Activated T-cell treated with anti-CD3 and anti-CD28 coated beads, Interleukin-2, amount 50 U/mL, for 24 hours (primary cell): ENCODE results near the gene PXMP4.
A peak's percentile ranks its signal among the peaks of the same experiment; 100 is the strongest.

Source experiments
- DNase-seq: peaks from one replicate; pipeline ENCODE4 v3.0.0-alpha.2; 2020
- H3K27ac Mint-ChIP-seq: 2 replicates; pipeline ENCODE4 v1.8.0; 2020; ENCODE audit warnings: mild to moderate bottlenecking, mixed read lengths
- H3K27me3 Mint-ChIP-seq: 2 replicates; pipeline ENCODE4 v1.8.0; 2020; ENCODE audit warnings: mixed read lengths
- H3K36me3 Mint-ChIP-seq: 2 replicates; pipeline ENCODE4 v1.8.0; 2020; ENCODE audit warnings: low read depth, mixed read lengths
- H3K4me1 Mint-ChIP-seq: 2 replicates; pipeline ENCODE4 v1.8.0; 2020; ENCODE audit warnings: low read depth, mixed read lengths
- H3K4me3 Mint-ChIP-seq: 2 replicates; pipeline ENCODE4 v1.8.0; 2020; ENCODE audit warnings: mild to moderate bottlenecking, moderate library complexity, mixed read lengths
- H3K9me3 Mint-ChIP-seq: 2 replicates; pipeline ENCODE4 v1.8.0; 2020; ENCODE audit warnings: mixed read lengths

PXMP4 gene

DNA sequence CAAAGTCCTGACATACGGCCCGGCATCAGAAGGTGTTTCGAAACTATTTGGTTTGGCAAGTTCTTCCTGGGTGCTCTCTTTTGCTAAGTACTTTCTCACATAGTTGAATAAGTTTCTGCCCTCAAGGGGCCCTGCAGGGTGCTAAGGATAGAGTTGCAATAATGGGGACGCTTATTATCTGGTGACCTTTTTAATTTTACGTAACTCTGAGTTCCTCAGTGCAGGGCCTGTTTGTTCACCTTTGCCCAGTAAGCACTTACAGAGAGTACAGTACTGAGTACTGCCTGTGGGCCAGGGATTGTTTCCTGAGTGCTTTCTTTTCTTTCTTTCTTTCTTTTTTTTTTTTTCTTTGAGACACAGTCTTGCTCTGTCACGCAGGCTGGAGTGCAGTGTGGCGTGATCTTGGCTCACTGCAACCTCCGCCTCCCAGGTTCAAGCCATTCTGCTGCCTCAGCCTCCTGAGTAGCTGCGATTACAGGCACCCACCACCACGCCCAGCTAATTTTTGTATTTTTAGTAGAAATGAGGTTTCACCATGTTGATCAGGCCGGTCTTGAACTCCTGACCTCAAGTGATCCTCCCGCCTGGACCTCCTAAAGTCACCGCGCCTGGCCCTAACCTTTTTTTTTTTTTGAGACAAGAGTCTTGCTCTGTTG, 4.5 kb upstream of the PXMP4 start:
- Mint-ChIP-seq H3K27me3 (no peaks in the 10 kb centered on the region), H3K36me3 (peaks cover 4% of the 10 kb centered on the region), H3K4me3 (no peak overlapping the region), H3K27ac (no peak overlapping the region), H3K4me1 (peaks cover 16% of the 10 kb centered on the region), H3K9me3 (no peaks in the 10 kb centered on the region)
- no peak for DNase-seq

DNA sequence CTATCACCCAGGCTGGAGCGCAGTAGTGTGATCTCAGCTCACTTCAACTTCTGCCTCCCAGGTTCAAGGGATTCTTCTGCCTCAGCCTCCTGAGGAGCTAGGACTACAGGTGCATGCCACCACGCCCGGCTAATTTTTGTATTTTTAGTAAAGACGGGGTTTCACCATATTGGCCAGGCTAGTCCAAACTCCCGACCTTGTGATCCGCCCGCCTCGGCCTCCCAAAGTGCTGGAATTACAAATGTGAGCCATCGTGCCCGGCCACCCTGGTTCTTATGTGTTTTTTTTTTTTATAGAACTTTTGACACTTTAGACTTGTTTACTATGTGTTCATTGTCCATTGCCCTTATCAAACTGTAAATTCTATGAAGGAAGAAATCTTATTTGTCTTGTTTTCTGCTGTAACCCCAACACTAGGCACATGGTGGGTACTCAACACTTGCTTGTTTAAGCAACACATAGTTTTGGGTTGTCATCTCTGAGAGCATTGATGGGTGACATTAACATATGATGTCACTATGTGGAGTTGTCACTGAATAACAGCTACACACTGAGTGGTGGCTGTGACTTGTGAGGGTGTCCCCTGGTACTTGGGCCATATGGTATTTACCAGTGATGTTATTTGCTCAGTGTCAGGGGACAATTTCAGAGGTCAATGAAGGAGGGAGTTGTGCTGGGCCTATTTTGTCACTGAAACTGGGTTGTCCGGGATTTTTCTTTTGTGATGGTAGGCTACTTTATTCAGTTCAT, 1.5 kb upstream of the PXMP4 start:
- Mint-ChIP-seq H3K4me1 (peaks cover 32% of the 10 kb centered on the region), H3K27me3 (no peaks in the 10 kb centered on the region), H3K36me3 (peaks cover 5% of the 10 kb centered on the region), H3K9me3 (no peaks in the 10 kb centered on the region), H3K4me3 (peak overlapping the region; percentile 92), H3K27ac (no peak overlapping the region)
- DNase-seq = no peak

DNA sequence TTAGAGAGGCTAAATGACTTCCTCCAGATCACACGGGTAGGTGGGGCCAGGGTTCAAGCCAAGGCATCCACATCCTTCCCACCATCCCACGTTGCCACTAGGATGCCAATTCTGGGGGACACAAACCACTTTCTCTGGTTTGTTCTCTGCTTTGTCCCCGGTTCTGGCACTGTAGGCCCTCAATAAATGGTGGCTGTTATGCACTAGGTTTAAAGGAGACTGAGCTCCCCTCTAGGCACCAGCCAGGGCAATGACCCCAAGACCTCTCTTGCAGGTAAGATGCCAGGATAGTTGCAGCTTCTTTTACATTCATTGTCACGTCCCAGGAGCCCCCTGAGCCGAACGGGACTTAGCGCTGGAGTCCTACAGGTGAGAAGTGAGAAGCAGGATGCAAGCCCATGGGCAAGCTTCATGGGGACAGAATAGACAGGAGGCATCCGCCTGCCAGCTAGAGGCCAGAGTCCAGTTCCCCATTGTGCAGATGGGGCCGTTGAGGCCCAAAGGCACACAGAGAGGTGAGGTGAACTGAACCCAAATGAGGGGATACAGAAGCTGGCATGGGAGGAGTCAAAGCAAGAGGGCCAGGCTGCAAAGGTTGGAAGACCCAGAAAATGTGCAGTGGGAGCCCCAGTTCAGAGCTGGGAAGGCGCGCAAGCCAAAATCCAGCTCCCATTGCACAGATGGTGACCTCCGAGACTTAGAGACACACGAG, 677 bp downstream of the PXMP4 start:
- DNase-seq = no peak

DNA sequence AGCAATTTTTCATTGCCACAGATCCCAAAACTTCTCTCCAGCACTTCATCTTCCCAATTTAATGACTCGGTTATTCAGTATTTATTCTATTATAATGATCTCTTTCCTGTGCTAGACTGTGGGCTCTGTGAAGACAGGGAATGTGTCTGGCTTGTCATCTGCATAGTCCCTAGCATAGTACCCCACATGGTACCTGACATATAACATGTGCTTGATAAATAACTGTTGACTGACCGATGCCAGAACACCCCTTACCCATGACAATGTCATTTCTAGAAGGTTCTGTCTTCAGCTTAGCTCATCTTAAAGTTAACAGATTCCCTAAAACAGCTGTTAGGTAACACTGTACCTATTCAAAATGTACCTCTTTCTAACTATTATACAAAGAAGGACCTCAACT, 3.6 kb downstream of the PXMP4 start:
- Mint-ChIP-seq H3K27ac (no peak overlapping the region), H3K4me1 (peaks cover 30% of the 10 kb centered on the region), H3K36me3 (peaks cover 31% of the 10 kb centered on the region), H3K4me3 (no peak overlapping the region), H3K9me3 (no peaks in the 10 kb centered on the region), H3K27me3 (no peaks in the 10 kb centered on the region)
- DNase-seq = no peak

More for the DNA sequence above, 677 bp downstream of the PXMP4 start:
- peaks cover 32% of the 10 kb centered on the region for H3K4me1 Mint-ChIP-seq
- peak overlapping the region; percentile 90 for H3K27ac Mint-ChIP-seq
- H3K27me3 Mint-ChIP-seq = no peaks in the 10 kb centered on the region
- H3K36me3 Mint-ChIP-seq = peaks cover 6% of the 10 kb centered on the region
- H3K4me3 Mint-ChIP-seq = peak overlapping the region; percentile 92
- no peaks in the 10 kb centered on the region for H3K9me3 Mint-ChIP-seq

DNA sequence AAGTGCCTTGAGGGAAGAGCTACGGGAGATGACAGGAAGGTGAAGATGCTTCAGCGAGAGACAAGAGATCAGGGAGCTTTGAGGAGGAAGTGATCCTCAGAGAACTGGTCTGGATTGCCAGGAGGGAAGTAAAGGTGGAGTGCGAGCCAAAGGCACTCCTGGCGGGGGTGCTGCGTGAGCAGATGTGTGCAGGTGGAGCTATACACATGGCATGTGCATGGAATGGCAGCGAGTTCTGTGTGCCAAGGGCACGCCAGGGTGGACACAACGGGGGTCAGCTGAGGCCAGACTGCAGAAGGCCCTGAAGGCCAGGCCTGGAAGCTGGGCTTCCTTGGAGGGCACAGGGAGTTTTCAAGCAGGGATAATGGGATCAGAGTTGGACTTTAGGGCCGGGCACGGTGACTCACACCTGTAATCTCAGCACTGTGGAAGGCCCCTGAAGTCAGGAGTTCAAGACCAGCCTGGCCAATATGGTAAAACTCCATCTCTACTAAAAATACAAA, 6.2 kb downstream of the PXMP4 start:
- peaks cover 37% of the 10 kb centered on the region for H3K36me3 Mint-ChIP-seq
- peaks cover 28% of the 10 kb centered on the region for H3K4me1 Mint-ChIP-seq
- no peak overlapping the region for H3K27ac Mint-ChIP-seq
- H3K9me3 Mint-ChIP-seq = no peaks in the 10 kb centered on the region
- H3K27me3 Mint-ChIP-seq = no peaks in the 10 kb centered on the region
- no peak for DNase-seq
- H3K4me3 Mint-ChIP-seq = no peak overlapping the region

DNA sequence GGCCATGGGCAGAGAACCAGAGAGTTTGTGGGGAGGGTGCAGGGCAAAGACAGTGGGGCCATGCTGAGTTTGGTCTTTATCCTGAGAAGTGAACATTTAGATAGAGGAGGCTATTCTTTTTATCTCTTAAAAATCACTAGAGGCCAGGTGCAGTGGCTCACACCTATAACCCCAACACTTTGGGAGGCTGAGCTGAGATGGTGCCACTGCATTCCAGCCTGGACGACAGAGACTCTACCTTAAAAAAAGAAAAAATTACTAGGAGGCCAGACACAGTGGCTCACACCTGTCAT, 8.7 kb downstream of the PXMP4 start:
- no peak overlapping the region for H3K4me3 Mint-ChIP-seq
- DNase-seq = no peak
- peaks cover 47% of the 10 kb centered on the region for H3K36me3 Mint-ChIP-seq
- H3K9me3 Mint-ChIP-seq = no peaks in the 10 kb centered on the region
- H3K27me3 Mint-ChIP-seq = no peaks in the 10 kb centered on the region
- H3K27ac Mint-ChIP-seq = peak overlapping the region; percentile 69
- H3K4me1 Mint-ChIP-seq = peaks cover 18% of the 10 kb centered on the region

DNA sequence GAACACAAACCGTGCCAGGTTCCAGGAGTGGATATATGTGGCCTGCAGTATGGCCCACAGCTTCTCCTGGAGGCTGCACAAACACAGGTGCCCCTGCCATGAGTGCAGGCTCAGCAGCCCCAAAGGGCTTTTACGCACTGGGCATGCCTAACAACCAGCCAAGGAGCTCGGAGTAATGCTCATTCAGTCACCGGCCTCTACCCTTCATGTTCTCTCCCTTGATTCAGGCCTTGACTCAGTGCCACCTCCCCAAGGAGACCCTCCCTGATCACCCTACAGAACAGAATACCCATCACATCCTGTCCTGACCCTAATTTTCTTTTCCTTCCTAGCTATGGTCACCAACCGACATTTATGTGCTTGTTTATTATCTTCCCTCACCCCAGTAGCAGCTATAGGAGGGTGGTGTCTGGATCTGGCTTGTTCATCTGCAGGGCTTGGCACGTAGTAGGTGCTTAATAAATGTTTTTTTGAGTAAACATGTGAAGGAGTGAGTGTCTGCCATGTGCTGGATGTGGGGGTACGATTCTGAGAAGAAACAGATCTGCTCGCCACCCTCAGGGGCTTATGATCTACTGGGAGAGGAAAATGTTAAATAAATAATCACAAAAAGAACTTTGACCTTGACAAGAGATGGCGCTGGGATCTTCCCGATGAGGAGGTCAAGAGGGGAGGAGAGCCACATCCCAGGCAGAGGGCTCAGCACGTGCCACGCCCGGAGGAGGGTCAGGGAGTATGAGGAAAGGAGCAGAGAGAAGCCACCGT, 9.2 kb downstream of the PXMP4 start:
- no peak for DNase-seq
- peak overlapping the region; percentile 69 for H3K27ac Mint-ChIP-seq

DNA sequence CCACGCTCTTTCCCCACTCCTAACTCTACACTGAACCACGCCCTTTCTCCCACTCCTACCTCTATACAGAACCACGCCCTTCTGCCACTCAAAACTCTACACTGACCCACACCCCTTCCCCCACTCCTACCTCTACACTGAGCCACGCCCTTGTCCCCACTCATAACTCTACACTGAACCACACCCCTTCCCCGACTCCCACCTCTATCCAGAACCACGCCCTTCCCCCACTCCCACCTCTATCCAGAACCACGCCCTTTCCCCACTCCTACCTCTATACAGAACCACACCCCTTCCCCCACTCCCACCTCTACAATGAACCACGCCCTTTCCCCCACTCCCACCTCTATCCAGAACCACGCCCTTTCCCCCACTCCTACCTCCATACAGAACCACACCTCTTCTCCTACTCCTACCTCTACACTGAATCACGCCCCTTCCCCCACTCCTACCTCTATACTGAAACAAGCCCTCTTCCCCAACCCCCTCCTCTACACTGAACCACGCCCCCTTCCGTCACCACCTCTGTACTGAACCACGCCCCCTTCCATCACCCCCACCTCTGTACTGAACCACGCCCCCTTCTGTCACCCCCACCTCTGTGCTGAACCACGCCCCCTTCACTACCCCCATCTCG, 10.1 kb downstream of the PXMP4 start:
- Mint-ChIP-seq H3K9me3 (no peaks in the 10 kb centered on the region), H3K4me3 (no peak overlapping the region), H3K27ac (no peak overlapping the region), H3K27me3 (no peaks in the 10 kb centered on the region), H3K4me1 (peaks cover 18% of the 10 kb centered on the region), H3K36me3 (peaks cover 49% of the 10 kb centered on the region)
- no peak for DNase-seq

More for the DNA sequence above, 9.2 kb downstream of the PXMP4 start:
- H3K4me3 Mint-ChIP-seq = no peak overlapping the region
- peaks cover 18% of the 10 kb centered on the region for H3K4me1 Mint-ChIP-seq
- H3K27me3 Mint-ChIP-seq = no peaks in the 10 kb centered on the region
- peaks cover 47% of the 10 kb centered on the region for H3K36me3 Mint-ChIP-seq
- no peaks in the 10 kb centered on the region for H3K9me3 Mint-ChIP-seq

DNA sequence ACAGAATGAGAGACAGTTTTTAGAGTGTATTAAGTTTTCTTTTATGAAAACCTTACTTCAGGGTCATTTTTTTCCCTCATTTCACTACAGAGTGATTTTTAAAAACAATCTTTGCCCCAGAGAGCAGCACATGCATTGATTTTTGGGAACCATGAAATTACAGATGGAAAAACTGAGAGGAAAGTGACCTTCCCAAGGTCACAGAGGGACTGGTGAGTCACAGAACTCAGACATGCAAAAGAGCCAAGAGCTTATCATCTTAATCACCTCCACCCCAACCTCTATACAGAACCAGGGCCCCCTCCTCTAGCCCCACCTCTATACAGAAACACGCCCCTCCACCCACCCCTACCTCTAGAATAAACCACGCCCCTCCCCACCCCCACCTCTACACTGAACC, 10.7 kb downstream of the PXMP4 start:
- Mint-ChIP-seq H3K9me3 (no peaks in the 10 kb centered on the region), H3K36me3 (peaks cover 50% of the 10 kb centered on the region), H3K27me3 (no peaks in the 10 kb centered on the region), H3K4me1 (peaks cover 18% of the 10 kb centered on the region), H3K4me3 (no peak overlapping the region), H3K27ac (peak overlapping the region; percentile 85)
- no peak for DNase-seq

DNA sequence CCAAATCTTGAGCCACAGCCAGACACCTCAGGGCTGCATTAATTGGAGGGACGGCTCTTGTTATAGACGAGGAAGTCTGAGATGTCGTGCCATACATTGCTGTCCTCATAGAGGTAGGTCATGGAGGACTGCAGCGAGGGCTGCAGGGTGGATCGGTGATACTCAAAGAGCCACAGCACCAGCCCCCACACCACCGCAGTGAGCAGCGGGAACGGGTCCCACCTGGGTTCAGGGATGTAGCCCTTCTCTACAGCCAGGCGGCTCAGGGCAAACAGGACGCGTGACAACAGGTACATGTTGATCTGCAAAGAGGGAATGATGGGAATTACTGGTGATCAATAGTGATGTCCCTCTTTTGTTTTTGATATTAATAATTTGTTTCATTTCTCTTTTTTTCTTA, 12.4 kb downstream of the PXMP4 start:
- H3K4me1 Mint-ChIP-seq = peaks cover 18% of the 10 kb centered on the region
- no peaks in the 10 kb centered on the region for H3K27me3 Mint-ChIP-seq
- no peak for DNase-seq
- peak overlapping the region; percentile 59 for H3K27ac Mint-ChIP-seq
- H3K4me3 Mint-ChIP-seq = no peak overlapping the region
- H3K9me3 Mint-ChIP-seq = no peaks in the 10 kb centered on the region
- peaks cover 38% of the 10 kb centered on the region for H3K36me3 Mint-ChIP-seq

DNA sequence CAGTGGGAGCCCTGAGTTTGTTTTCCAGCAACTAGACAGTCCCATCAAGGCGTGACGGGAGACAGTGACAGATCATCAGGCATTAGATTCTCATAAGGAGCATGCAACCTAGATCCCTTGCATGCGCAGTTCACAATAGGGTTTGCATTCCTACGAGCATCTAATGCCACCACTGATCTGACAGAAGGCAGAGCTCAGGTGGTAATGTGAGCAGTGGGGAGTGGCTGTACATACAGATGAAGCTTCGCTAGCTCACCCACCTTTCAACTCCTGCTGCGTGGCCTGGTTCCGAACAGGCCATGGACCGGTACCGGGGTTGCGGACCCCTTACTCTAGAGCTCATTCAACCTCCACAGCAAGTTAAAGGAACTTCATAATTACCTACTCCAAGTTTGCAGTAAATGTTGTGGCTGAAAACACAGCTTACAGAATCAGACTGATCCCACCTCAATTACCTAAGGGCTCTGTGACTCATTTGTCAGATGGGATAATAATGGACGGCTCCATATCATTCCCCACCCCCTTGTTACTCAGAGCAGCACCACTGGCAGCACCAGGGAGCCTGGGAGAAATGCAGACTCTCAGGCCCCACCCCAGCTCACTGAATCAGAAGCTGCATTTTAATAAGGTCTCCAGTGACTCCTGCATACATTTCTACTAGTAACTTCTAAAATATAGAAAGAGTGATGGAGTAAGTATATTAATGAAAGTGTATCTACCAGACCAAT, 15.7 kb downstream of the PXMP4 start:
- H3K4me3 Mint-ChIP-seq = no peak overlapping the region
- H3K27me3 Mint-ChIP-seq = no peaks in the 10 kb centered on the region
- H3K27ac Mint-ChIP-seq = no peak overlapping the region
- peaks cover 19% of the 10 kb centered on the region for H3K36me3 Mint-ChIP-seq
- DNase-seq = no peak
- H3K9me3 Mint-ChIP-seq = no peaks in the 10 kb centered on the region
- H3K4me1 Mint-ChIP-seq = peaks cover 4% of the 10 kb centered on the region

DNA sequence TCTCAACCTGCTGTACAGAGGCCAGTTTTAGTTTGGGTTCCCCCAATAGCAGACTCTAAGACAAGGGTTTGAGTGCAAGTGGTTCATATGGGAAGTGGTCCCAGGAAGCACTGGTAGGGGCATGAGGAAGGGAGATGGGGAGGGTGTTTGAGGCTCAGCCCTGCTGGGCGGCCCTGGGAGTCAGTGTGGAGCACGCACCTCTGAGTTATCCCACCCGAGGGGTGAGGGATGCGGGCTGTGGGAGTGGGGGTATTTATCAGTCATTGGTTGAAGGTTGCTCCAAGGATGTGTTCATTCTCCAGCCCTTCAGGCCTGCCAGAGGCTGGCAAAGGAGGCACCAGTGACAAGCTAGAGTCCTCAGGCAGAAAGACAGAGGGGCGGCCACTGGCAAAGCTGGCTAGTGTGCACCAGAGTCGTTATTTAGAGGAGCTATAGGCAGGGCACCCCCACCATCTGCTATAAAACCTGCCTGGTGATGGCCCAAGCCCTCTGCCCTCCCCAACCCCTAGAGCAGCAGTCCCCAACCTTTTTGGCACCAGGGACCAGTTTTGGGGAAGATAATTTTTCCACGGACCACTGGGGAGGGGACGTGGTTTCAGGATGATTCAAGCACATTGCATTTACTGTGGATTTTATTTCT, 16.5 kb downstream of the PXMP4 start:
- Mint-ChIP-seq H3K4me3 (no peak overlapping the region), H3K36me3 (peaks cover 19% of the 10 kb centered on the region), H3K4me1 (no peaks in the 10 kb centered on the region), H3K27ac (no peak overlapping the region), H3K27me3 (no peaks in the 10 kb centered on the region), H3K9me3 (no peaks in the 10 kb centered on the region)
- no peak for DNase-seq

DNA sequence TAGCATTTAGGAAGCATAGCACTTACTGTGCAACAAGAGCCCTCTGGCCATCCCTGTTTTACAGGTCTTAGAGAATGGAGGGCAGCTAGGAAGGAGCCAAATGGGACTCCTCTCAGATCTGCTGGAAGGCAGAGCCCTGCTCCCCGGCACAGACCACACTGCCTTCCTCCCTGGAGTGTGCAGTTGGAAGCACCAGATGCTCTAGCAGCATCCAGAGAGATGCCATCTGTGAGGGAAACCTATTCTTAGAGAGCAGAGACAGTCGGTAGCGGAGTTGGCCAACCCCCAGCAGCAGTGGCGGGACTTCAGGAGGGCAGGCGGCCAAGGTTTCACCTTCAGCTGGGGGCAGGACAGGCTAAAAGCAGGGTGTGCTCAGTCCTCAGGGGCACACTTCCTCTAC, 17.2 kb downstream of the PXMP4 start:
- no peak for DNase-seq
- no peaks in the 10 kb centered on the region for H3K27me3 Mint-ChIP-seq
- no peak overlapping the region for H3K4me3 Mint-ChIP-seq
- no peak overlapping the region for H3K27ac Mint-ChIP-seq
- no peaks in the 10 kb centered on the region for H3K4me1 Mint-ChIP-seq
- no peaks in the 10 kb centered on the region for H3K9me3 Mint-ChIP-seq
- peaks cover 18% of the 10 kb centered on the region for H3K36me3 Mint-ChIP-seq
